HEK293 (cell line): Measurements from ENCODE around the gene MIR17HG.

Experiments used
- BCL6B ChIP-seq: fragments of 450-650 bp; formaldehyde crosslinking; IDR thresholded peaks from 2 replicates; pipeline ENCODE4 v1.5.1; 2017; ENCODE audit warnings: missing biosample characterization, missing genetic modification characterization
- GLI2 ChIP-seq: fragments of 450-650 bp; formaldehyde crosslinking; IDR thresholded peaks from 2 replicates; pipeline ENCODE4; 2017; ENCODE audit warnings: missing biosample characterization, missing genetic modification characterization, low read depth, borderline replicate concordance
- KLF8 ChIP-seq: fragments of 450-650 bp; formaldehyde crosslinking; IDR thresholded peaks from 2 replicates; pipeline ENCODE4 v1.5.1; 2016; ENCODE audit warnings: missing biosample characterization, missing genetic modification characterization
- MEIS1 ChIP-seq: sonication (generic); formaldehyde crosslinking; IDR thresholded peaks from 2 replicates; pipeline ENCODE4 v1.8.1; 2022; ENCODE audit warnings: missing genetic modification reagents, mild to moderate bottlenecking, borderline replicate concordance
- OSR2 ChIP-seq: fragments of 450-650 bp; formaldehyde crosslinking; IDR thresholded peaks from 2 replicates; pipeline ENCODE4 v1.5.1; 2016; ENCODE audit warnings: missing biosample characterization, missing genetic modification characterization
- SP2 ChIP-seq: fragments of 450-650 bp; formaldehyde crosslinking; IDR thresholded peaks from 2 replicates; pipeline ENCODE4 v1.5.1; 2016; ENCODE audit warnings: missing biosample characterization, missing genetic modification characterization
- YY1 ChIP-seq: fragments of 450-650 bp; formaldehyde crosslinking; IDR thresholded peaks from 2 replicates; pipeline ENCODE4 v1.5.1; 2018; ENCODE audit warnings: missing biosample characterization, missing genetic modification characterization
- ZEB2 ChIP-seq: fragments of 450-650 bp; formaldehyde crosslinking; IDR thresholded peaks from 2 replicates; pipeline ENCODE4 v1.5.1; 2016; ENCODE audit warnings: missing biosample characterization, missing genetic modification characterization
- ZFP37 ChIP-seq: fragments of 450-650 bp; formaldehyde crosslinking; IDR thresholded peaks from 2 replicates; pipeline ENCODE4 v1.5.1; 2016; ENCODE audit warnings: missing biosample characterization, missing genetic modification characterization
- ZFP69B ChIP-seq: fragments of 450-650 bp; formaldehyde crosslinking; IDR thresholded peaks from 2 replicates; pipeline ENCODE4 v1.5.1; 2016; ENCODE audit warnings: missing biosample characterization, missing genetic modification characterization
- ZNF2 ChIP-seq: fragments of 450-650 bp; formaldehyde crosslinking; IDR thresholded peaks from 2 replicates; pipeline ENCODE4 v1.5.1; 2016; ENCODE audit warnings: missing biosample characterization, missing genetic modification characterization
- ZNF202 ChIP-seq: fragments of 450-650 bp; formaldehyde crosslinking; IDR thresholded peaks from 2 replicates; pipeline ENCODE4 v1.5.1; 2016; ENCODE audit warnings: missing biosample characterization, missing genetic modification characterization, borderline replicate concordance
- ZNF211 ChIP-seq: fragments of 450-650 bp; formaldehyde crosslinking; IDR thresholded peaks from 2 replicates; pipeline ENCODE4 v1.5.1; 2016; ENCODE audit warnings: low read depth, missing biosample characterization, missing genetic modification characterization
- ZNF292 ChIP-seq: fragments of 450-650 bp; formaldehyde crosslinking; IDR thresholded peaks from 2 replicates; pipeline ENCODE4 v1.5.1; 2016; ENCODE audit warnings: low read depth, missing biosample characterization, missing genetic modification characterization, borderline replicate concordance
- ZNF354C ChIP-seq: fragments of 450-650 bp; formaldehyde crosslinking; IDR thresholded peaks from 2 replicates; pipeline ENCODE4 v1.5.1; 2016; ENCODE audit warnings: missing biosample characterization, missing genetic modification characterization, low read depth, borderline replicate concordance
- ZNF521 ChIP-seq: fragments of 450-650 bp; formaldehyde crosslinking; IDR thresholded peaks from 2 replicates; pipeline ENCODE4 v1.5.1; 2017; ENCODE audit warnings: missing biosample characterization, mild to moderate bottlenecking, missing genetic modification characterization
- ZNF530 ChIP-seq: fragments of 450-650 bp; formaldehyde crosslinking; IDR thresholded peaks from 2 replicates; pipeline ENCODE4 v1.5.1; 2016; ENCODE audit warnings: low read depth, missing biosample characterization, missing genetic modification characterization
- ZNF544 ChIP-seq: fragments of 450-650 bp; formaldehyde crosslinking; IDR thresholded peaks from 2 replicates; pipeline ENCODE4 v1.5.0; 2017; ENCODE audit warnings: missing biosample characterization, missing genetic modification characterization
- ZNF549 ChIP-seq: fragments of 450-650 bp; IDR thresholded peaks from 2 replicates; pipeline ENCODE4 v1.5.1; 2018; ENCODE audit warnings: missing biosample characterization, missing genetic modification characterization, mild to moderate bottlenecking, inconsistent platforms, moderate library complexity
- ZNF555 ChIP-seq: fragments of 450-650 bp; formaldehyde crosslinking; conservative IDR thresholded peaks from 2 replicates; pipeline ENCODE4 v1.5.1; 2017; ENCODE audit warnings: missing biosample characterization, mild to moderate bottlenecking, missing genetic modification characterization, inconsistent platforms
- ZNF585B ChIP-seq: fragments of 450-650 bp; formaldehyde crosslinking; IDR thresholded peaks from 2 replicates; pipeline ENCODE4 v1.5.1; 2016; ENCODE audit warnings: missing biosample characterization, missing genetic modification characterization
- ZNF596 ChIP-seq: fragments of 450-650 bp; IDR thresholded peaks from 2 replicates; pipeline ENCODE4 v1.5.0; 2018; ENCODE audit warnings: missing biosample characterization, mild to moderate bottlenecking, missing genetic modification characterization, moderate library complexity
- ZNF629 ChIP-seq: fragments of 450-650 bp; formaldehyde crosslinking; IDR thresholded peaks from 2 replicates; pipeline ENCODE4 v1.5.1; 2017; ENCODE audit warnings: missing biosample characterization, missing genetic modification characterization
- ZNF704 ChIP-seq: fragments of 450-650 bp; formaldehyde crosslinking; IDR thresholded peaks from 2 replicates; pipeline ENCODE4 v1.5.1; 2016; ENCODE audit warnings: missing biosample characterization, missing genetic modification characterization
- ZNF747 ChIP-seq: fragments of 450-650 bp; formaldehyde crosslinking; IDR thresholded peaks from 2 replicates; pipeline ENCODE4 v1.5.1; 2016; ENCODE audit warnings: missing biosample characterization, missing genetic modification characterization
- ZNF791 ChIP-seq: fragments of 450-650 bp; formaldehyde crosslinking; IDR thresholded peaks from 2 replicates; pipeline ENCODE4 v1.5.1; 2016; ENCODE audit warnings: missing biosample characterization, missing genetic modification characterization
- ZNF792 ChIP-seq: fragments of 450-650 bp; formaldehyde crosslinking; IDR thresholded peaks from 2 replicates; pipeline ENCODE4 v1.5.1; 2016; ENCODE audit warnings: missing biosample characterization, missing genetic modification characterization
- ZXDB ChIP-seq: fragments of 450-650 bp; formaldehyde crosslinking; IDR thresholded peaks from 2 replicates; pipeline ENCODE4 v1.5.1; 2016; ENCODE audit warnings: missing biosample characterization, missing genetic modification characterization
- TF ChIP-seq, protein P1 (sequence below): fragments of 450-650 bp; formaldehyde crosslinking; IDR thresholded peaks from 2 replicates; pipeline ENCODE4 v1.5.1; 2016; ENCODE audit warnings: missing biosample characterization, missing genetic modification characterization
- TF ChIP-seq, protein P2 (sequence below): fragments of 450-650 bp; formaldehyde crosslinking; IDR thresholded peaks from 2 replicates; pipeline ENCODE4 v1.5.1; 2016; ENCODE audit warnings: missing biosample characterization, missing genetic modification characterization
- TF ChIP-seq, protein P3 (sequence below): fragments of 450-650 bp; formaldehyde crosslinking; IDR thresholded peaks from 2 replicates; pipeline ENCODE4 v1.5.1; 2016; ENCODE audit warnings: missing biosample characterization, missing genetic modification characterization, borderline replicate concordance

Gene MIR17HG

DNA sequence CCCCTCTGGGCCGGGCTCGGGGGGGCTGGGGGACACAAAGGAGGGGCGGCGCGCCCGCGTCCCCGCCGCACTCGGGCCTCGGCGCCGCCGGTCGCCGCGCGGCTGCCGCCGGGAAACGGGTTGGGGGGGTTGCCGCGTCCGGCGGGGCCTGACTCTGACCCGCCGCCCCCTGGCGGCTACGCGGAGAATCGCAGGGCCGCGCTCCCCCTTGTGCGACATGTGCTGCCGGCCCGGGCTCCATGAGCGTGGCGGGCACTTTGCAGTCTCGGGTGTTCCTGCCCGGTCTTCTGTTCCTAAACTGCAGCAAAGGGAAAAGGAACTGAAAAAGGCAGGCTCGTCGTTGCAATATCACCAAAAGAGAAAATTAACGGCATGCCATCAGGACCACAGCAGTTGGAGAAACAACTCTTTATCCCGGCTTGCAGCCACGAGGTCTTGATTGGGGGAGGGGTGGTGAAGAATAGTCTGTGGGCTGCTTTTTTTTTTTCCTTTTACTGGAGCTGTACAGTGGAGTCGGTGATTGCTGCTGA lies 1.5 kb downstream of the MIR17HG start (continued):
- TF ChIP-seq BCL6B (tag by site-specific recombination) (no peak), ZNF585B (tag by site-specific recombination) (no peak), ZNF544 (no peak), ZNF202 (tag by site-specific recombination) (no peak), ZNF704 (tag by site-specific recombination) (no peak), YY1 (tag by site-specific recombination) (peak; percentile 60; the same call in 1 of the 2 replicates), ZFP69B (tag by site-specific recombination) (no peak), ZNF792 (tag by site-specific recombination) (no peak), ZFP37 (tag by site-specific recombination) (no peak), ZNF521 (tag by site-specific recombination) (no peak), ZNF791 (no peak), GLI2 (tag by site-specific recombination) (no peak), ZNF530 (tag by site-specific recombination) (no peak), ZNF549 (no peak), ZNF629 (0 out of 2 replicates have a peak, but pooled peaks have one; percentile 23), ZNF555 (tag by site-specific recombination) (no peak), SP2 (tag by site-specific recombination) (no peak), ZNF596 (tag by site-specific recombination) (no peak), ZNF354C (no peak), ZXDB (tag by site-specific recombination) (0 out of 2 replicates have a peak, but pooled peaks have one; percentile 43), OSR2 (tag by site-specific recombination) (no peak), KLF8 (tag by site-specific recombination) (no peak), ZNF2 (tag by site-specific recombination) (0 out of 2 replicates have a peak, but pooled peaks have one; percentile 20), ZNF292 (tag by site-specific recombination) (no peak), ZEB2 (tag by site-specific recombination) (peak; percentile 86), ZNF747 (tag by site-specific recombination) (no peak), MEIS1 (CRISPR knock-in tag) (no peak), ZNF211 (tag by site-specific recombination) (no peak)
- TF ChIP-seq, protein P1, sequence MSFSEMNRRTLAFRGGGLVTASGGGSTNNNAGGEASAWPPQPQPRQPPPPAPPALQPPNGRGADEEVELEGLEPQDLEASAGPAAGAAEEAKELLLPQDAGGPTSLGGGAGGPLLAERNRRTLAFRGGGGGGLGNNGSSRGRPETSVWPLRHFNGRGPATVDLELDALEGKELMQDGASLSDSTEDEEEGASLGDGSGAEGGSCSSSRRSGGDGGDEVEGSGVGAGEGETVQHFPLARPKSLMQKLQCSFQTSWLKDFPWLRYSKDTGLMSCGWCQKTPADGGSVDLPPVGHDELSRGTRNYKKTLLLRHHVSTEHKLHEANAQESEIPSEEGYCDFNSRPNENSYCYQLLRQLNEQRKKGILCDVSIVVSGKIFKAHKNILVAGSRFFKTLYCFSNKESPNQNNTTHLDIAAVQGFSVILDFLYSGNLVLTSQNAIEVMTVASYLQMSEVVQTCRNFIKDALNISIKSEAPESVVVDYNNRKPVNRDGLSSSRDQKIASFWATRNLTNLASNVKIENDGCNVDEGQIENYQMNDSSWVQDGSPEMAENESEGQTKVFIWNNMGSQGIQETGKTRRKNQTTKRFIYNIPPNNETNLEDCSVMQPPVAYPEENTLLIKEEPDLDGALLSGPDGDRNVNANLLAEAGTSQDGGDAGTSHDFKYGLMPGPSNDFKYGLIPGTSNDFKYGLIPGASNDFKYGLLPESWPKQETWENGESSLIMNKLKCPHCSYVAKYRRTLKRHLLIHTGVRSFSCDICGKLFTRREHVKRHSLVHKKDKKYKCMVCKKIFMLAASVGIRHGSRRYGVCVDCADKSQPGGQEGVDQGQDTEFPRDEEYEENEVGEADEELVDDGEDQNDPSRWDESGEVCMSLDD (tag by site-specific recombination): no peak
- TF ChIP-seq, protein P2, sequence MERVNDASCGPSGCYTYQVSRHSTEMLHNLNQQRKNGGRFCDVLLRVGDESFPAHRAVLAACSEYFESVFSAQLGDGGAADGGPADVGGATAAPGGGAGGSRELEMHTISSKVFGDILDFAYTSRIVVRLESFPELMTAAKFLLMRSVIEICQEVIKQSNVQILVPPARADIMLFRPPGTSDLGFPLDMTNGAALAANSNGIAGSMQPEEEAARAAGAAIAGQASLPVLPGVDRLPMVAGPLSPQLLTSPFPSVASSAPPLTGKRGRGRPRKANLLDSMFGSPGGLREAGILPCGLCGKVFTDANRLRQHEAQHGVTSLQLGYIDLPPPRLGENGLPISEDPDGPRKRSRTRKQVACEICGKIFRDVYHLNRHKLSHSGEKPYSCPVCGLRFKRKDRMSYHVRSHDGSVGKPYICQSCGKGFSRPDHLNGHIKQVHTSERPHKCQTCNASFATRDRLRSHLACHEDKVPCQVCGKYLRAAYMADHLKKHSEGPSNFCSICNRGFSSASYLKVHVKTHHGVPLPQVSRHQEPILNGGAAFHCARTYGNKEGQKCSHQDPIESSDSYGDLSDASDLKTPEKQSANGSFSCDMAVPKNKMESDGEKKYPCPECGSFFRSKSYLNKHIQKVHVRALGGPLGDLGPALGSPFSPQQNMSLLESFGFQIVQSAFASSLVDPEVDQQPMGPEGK: peak; percentile 43; the same call in 1 of the 2 replicates
- TF ChIP-seq, protein P3, sequence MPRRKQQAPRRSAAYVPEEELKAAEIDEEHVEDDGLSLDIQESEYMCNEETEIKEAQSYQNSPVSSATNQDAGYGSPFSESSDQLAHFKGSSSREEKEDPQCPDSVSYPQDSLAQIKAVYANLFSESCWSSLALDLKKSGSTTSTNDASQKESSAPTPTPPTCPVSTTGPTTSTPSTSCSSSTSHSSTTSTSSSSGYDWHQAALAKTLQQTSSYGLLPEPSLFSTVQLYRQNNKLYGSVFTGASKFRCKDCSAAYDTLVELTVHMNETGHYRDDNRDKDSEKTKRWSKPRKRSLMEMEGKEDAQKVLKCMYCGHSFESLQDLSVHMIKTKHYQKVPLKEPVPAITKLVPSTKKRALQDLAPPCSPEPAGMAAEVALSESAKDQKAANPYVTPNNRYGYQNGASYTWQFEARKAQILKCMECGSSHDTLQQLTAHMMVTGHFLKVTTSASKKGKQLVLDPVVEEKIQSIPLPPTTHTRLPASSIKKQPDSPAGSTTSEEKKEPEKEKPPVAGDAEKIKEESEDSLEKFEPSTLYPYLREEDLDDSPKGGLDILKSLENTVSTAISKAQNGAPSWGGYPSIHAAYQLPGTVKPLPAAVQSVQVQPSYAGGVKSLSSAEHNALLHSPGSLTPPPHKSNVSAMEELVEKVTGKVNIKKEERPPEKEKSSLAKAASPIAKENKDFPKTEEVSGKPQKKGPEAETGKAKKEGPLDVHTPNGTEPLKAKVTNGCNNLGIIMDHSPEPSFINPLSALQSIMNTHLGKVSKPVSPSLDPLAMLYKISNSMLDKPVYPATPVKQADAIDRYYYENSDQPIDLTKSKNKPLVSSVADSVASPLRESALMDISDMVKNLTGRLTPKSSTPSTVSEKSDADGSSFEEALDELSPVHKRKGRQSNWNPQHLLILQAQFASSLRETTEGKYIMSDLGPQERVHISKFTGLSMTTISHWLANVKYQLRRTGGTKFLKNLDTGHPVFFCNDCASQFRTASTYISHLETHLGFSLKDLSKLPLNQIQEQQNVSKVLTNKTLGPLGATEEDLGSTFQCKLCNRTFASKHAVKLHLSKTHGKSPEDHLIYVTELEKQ (tag by site-specific recombination): no peak
